Measurements from ENCODE around the gene PIP5KL1.
A peak's percentile ranks its signal among the peaks of the same experiment; 100 is the strongest.

- TF ChIP-seq POLR2AphosphoS5 (IDR thresholded peaks at IDR 0.05) (peak in 1 of 3 donors; percentile 46), CTCF (IDR thresholded peaks at IDR 0.05) (no peak)
Observed at GRCh38 chr9:127938298-127938690, 7.7 kb upstream of the PIP5KL1 start.
